ENCODE measurements around the gene DCTN2. TPM values are rescaled to one million over a fixed set of nuclear protein-coding genes. Genes with fewer than 3 reads are reported as not detected.
"Not testable (repeated sequence)": the region's sequence is repeated elsewhere in the genome, so short reads cannot be mapped to it uniquely, and the experiment has no call there.

Gene DCTN2
- total RNA-seq, 4 donors from 2014 or later: 161 to 243 (median 202) TPM

DNA sequence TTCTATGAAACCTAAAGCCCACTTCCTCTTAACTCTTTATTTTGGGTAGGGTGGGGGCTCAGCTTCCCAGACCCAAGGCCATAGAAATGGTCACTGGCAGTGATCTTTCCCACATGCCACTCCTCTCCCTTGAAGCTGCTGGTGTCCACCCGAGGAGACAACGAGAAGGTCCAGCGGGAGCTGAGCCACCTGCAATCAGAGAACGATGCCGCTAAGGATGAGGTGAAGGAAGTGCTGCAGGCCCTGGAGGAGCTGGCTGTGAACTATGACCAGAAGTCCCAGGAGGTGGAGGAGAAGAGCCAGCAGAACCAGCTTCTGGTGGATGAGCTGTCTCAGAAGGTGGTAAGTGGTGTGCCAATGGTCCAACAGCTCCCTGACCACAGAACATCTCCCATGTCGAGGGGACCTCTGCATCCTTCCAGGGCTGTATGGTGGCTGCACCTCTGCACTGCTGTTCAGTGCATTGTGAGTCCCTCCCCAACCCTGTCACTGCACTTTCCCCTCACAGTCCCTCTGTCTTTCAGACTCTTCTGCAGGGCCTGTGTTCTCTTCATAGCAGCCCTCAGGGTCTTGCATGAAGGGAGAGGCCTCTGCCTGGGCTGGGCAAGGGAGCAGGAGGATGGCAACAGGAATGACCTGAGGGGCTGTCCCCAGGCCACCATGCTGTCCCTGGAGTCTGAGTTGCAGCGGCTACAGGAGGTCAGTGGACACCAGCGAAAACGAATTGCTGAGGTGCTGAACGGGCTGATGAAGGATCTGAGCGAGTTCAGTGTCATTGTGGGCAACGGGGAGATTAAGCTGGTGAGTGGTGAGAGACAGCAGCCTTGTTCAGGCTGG lies 25.2 kb upstream of the DCTN2 start:
- Histone ChIP-seq H3K27me3 (peaks cover 0 to 7% (median 0%) of the 10 kb centered on the region in 4 donors), H3K9me3 (no peaks in the 10 kb centered on the region), H3K27ac (replicated peaks in 1 of 4) (no peak overlapping the region), H3K4me1 (no peaks in the 10 kb centered on the region), H3K36me3 (peaks cover 0 to 37% (median 8%) of the 10 kb centered on the region in 4 donors), H3K4me3 (no peak overlapping the region)
- no peak for DNase-seq (ENCODE audit: extremely low spot score)
- WGBS: 93% methylated on average over 12 of the region's 12 CpGs
- TF ChIP-seq POLR2AphosphoS5 (IDR thresholded peaks at IDR 0.05) (no peak), EP300 (IDR thresholded peaks at IDR 0.05) (no peak), POLR2A (IDR thresholded peaks at IDR 0.05; ENCODE audit: low read depth) (no peak)
- intact Hi-C loops (cut with DNase I): no loop called here

DNA sequence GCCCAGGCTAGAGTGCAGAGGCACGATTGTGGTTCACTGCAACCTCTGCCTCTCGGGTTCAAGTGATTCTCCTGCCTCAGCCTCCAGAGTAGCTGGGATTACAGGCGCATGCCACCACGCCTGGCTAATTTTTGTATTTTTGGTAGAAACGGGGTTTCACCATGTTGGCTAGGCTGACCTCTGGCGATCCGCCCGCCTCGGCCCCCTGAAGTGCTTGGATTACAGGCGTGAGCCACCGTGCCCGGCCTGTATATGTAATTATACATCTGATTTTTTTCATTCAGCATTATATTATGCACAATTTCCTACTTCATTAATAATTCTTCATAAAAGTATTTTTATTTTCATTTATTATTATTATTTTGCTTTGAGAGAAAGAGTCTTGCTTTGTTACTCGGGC lies 23.4 kb upstream of the DCTN2 start:
- H3K27ac ChIP-seq (replicated peaks in 1 of 4); intact Hi-C loops (cut with DNase I); H3K27me3 ChIP-seq; H3K4me1 ChIP-seq; DNase-seq (ENCODE audit: extremely low spot score); H3K9me3 ChIP-seq; H3K4me3 ChIP-seq: not testable (repeated sequence)
- peaks cover 0 to 29% (median 8%) of the 10 kb centered on the region in 4 donors for H3K36me3 ChIP-seq
- 86% methylated on average over 13 of the region's 13 CpGs for WGBS

GRCh38 chr12:57569858-57570257 lies 22.9 kb upstream of the DCTN2 start:
- Histone ChIP-seq H3K4me1 (no peaks in the 10 kb centered on the region), H3K4me3 (no peak overlapping the region), H3K9me3 (no peaks in the 10 kb centered on the region), H3K27ac (replicated peaks in 1 of 4) (no peak overlapping the region), H3K27me3 (peaks cover 0 to 8% (median 3%) of the 10 kb centered on the region in 4 donors), H3K36me3 (peaks cover 0 to 27% (median 6%) of the 10 kb centered on the region in 4 donors)
- no peak for DNase-seq (ENCODE audit: extremely low spot score)
- 87% methylated on average over 18 of the region's 18 CpGs for WGBS
- intact Hi-C loops (cut with DNase I): no loop called here
- TF ChIP-seq EP300 (IDR thresholded peaks at IDR 0.05): no peak
- no peak for TF ChIP-seq POLR2A (IDR thresholded peaks at IDR 0.05; ENCODE audit: low read depth)
- TF ChIP-seq POLR2AphosphoS5 (IDR thresholded peaks at IDR 0.05): no peak
- no peak for TF ChIP-seq CTCF (IDR thresholded peaks at IDR 0.05)

DNA sequence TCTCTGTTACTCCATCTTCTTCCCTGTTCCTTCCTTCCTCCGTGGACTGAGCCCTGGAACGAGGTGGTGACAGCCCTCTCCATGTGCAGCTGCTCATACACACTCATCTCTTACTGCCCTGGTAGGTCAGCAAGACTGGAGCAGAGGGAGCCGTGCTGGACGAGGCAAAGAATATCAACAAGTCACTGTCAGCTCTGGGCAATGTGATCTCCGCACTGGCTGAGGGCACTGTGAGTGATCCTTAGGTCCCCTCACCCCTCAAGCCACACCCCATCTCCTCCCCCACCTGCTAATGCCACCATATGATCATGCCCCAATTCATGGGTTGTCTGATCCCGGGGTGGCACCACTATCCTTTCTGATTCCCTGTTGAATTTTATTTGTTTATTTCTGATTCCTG lies 21.8 kb upstream of the DCTN2 start:
- Histone ChIP-seq H3K9me3 (no peaks in the 10 kb centered on the region), H3K4me3 (no peak overlapping the region), H3K27ac (replicated peaks in 1 of 4) (no peak overlapping the region), H3K27me3 (peaks cover 0 to 8% (median 3%) of the 10 kb centered on the region in 4 donors), H3K36me3 (peaks cover 0 to 27% (median 7%) of the 10 kb centered on the region in 4 donors), H3K4me1 (no peaks in the 10 kb centered on the region)
- TF ChIP-seq POLR2AphosphoS5 (IDR thresholded peaks at IDR 0.05): no peak
- no peak for TF ChIP-seq EP300 (IDR thresholded peaks at IDR 0.05)
- TF ChIP-seq CTCF (IDR thresholded peaks at IDR 0.05): no peak
- no peak for TF ChIP-seq POLR2A (IDR thresholded peaks at IDR 0.05; ENCODE audit: low read depth)
- intact Hi-C loops (cut with DNase I): no loop called here
- 81% methylated on average over 6 of the region's 6 CpGs for WGBS
- no peak for DNase-seq (ENCODE audit: extremely low spot score)

DNA sequence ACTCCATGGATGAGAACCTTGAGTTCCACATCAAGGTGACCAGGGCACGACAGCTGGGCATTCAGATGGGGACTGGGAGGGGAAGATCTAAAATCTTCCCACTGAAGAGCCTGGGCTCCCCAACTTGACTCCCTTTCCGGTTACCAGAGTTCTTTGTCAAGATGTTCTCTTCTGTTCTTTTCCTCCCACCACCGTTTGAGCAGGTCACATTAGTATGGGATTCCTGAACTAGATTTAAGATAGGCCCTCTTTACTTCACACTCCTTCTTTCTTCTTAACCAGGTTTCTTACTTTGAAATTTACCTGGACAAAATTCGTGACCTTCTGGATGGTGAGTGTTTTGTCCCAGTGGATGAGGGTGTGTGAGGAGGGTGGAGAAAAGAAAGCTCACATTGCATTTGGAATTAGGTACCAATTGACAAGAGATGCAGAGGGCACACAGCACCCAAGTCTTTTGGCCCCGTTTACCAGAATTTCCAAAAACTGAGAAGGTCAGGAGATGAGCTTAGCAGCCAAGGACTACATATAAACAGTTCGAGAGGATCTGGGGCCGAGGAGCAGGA lies 17.3 kb upstream of the DCTN2 start:
- intact Hi-C loops (cut with DNase I): no loop called here
- 88% methylated on average over 7 of the region's 7 CpGs for WGBS
- peaks cover 0 to 9% (median 5%) of the 10 kb centered on the region in 4 donors for H3K36me3 ChIP-seq
- no peaks in the 10 kb centered on the region for H3K9me3 ChIP-seq
- H3K4me1 ChIP-seq: no peaks in the 10 kb centered on the region
- H3K4me3 ChIP-seq: no peak overlapping the region
- no peak overlapping the region for H3K27ac ChIP-seq (replicated peaks in 1 of 4)
- TF ChIP-seq EP300 (IDR thresholded peaks at IDR 0.05) (no peak), POLR2A (IDR thresholded peaks at IDR 0.05; ENCODE audit: low read depth) (no peak), POLR2AphosphoS5 (IDR thresholded peaks at IDR 0.05) (no peak), CTCF (IDR thresholded peaks at IDR 0.05) (no peak)
- H3K27me3 ChIP-seq: peaks cover 0 to 8% (median 3%) of the 10 kb centered on the region in 4 donors
- DNase-seq (ENCODE audit: extremely low spot score): no peak
